ENCODE measurements around the gene ARSB. TPM values are rescaled to one million over a fixed set of nuclear protein-coding genes. Genes with fewer than 3 reads are reported as not detected.
"Not testable (repeated sequence)": the region's sequence is repeated elsewhere in the genome, so short reads cannot be mapped to it uniquely, and the experiment has no call there.

Gene ARSB
- total and polyA plus RNA-seq, 9 donors, result 3.1 to 10.6 (median 7.6) TPM

DNA sequence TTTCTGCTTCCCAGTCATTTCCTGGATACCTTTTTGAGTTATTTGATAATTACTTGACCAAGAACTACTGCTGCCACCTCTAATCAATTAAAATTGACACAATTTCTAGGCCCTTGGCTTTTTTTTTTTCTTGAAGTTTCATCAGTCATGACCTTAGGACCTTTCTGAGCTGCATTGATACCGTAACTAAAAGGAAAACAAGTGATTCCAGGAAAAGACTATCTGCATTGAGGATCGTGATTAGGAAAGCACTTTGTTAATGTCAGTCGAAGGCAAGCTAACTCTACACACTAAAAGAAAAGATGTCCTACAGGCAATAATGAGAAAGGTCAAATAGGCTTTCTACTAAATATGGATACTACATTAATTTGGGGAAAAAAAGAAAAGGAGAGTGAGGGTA lies 69.9 kb downstream of the ARSB start:
- intact Hi-C loops (cut with DNase I), result no loop called here
- 94 to 97% (median 97%) methylated on average over 3 of the region's 3 CpGs for WGBS, 3 donors
- H3K36me3 ChIP-seq, result no peaks in the 10 kb centered on the region
- H3K4me1 ChIP-seq (ENCODE audit: insufficient read depth), result peaks cover 6% of the 10 kb centered on the region
- TF ChIP-seq POLR2A (IDR thresholded peaks at IDR 0.05) (no peak), EP300 (IDR thresholded peaks at IDR 0.05) (no peak)
- TF ChIP-seq, protein P1, sequence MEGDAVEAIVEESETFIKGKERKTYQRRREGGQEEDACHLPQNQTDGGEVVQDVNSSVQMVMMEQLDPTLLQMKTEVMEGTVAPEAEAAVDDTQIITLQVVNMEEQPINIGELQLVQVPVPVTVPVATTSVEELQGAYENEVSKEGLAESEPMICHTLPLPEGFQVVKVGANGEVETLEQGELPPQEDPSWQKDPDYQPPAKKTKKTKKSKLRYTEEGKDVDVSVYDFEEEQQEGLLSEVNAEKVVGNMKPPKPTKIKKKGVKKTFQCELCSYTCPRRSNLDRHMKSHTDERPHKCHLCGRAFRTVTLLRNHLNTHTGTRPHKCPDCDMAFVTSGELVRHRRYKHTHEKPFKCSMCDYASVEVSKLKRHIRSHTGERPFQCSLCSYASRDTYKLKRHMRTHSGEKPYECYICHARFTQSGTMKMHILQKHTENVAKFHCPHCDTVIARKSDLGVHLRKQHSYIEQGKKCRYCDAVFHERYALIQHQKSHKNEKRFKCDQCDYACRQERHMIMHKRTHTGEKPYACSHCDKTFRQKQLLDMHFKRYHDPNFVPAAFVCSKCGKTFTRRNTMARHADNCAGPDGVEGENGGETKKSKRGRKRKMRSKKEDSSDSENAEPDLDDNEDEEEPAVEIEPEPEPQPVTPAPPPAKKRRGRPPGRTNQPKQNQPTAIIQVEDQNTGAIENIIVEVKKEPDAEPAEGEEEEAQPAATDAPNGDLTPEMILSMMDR (IDR thresholded peaks at IDR 0.05), result no peak
- DNase-seq, result no peak
- no peaks in the 10 kb centered on the region for H3K27me3 ChIP-seq
- H3K4me3 ChIP-seq, result no peak overlapping the region
- H3K9me3 ChIP-seq, result no peaks in the 10 kb centered on the region
- no peak overlapping the region for H3K27ac ChIP-seq

DNA sequence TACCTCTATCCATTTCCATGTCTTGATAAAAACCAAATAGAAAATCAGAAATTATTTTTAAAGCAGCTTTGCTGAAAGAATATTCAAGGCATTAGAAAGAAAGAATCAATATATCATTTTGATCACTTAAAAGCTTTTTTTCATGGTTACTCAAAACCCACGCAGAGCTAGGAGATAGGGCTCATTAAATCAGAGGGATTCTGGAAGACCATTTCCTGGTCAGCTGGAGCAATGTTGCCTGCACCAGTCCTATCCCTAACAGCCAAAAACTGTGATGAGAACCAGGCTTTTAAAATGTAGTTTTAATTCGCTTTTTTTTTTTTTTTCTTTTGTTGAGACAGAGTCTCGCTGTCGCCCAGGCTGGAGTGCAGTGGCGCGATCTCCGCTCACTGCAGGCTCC lies 72.3 kb downstream of the ARSB start:
- 63 to 87% (median 85%) methylated on average over 7 of the region's 7 CpGs for WGBS, 3 donors
- intact Hi-C loops (cut with DNase I), result no loop called here
- H3K36me3 ChIP-seq, result no peaks in the 10 kb centered on the region
- no peak overlapping the region for H3K4me3 ChIP-seq
- DNase-seq, result no peak
- H3K9me3 ChIP-seq, result no peaks in the 10 kb centered on the region
- H3K27ac ChIP-seq, result no peak overlapping the region
- H3K27me3 ChIP-seq, result no peaks in the 10 kb centered on the region
- TF ChIP-seq POLR2A (IDR thresholded peaks at IDR 0.05) (no peak), EP300 (IDR thresholded peaks at IDR 0.05) (no peak)
- TF ChIP-seq, protein P1 (IDR thresholded peaks at IDR 0.05), result no peak
- peaks cover 16% of the 10 kb centered on the region for H3K4me1 ChIP-seq (ENCODE audit: insufficient read depth)

GRCh38 chr5:78912085-78912771 lies 72.9 kb downstream of the ARSB start:
- WGBS, 3 donors, result 17 to 34% (median 32%) methylated on average over 5 of the region's 5 CpGs
- H3K27ac ChIP-seq, result no peak overlapping the region
- no peaks in the 10 kb centered on the region for H3K9me3 ChIP-seq

DNA sequence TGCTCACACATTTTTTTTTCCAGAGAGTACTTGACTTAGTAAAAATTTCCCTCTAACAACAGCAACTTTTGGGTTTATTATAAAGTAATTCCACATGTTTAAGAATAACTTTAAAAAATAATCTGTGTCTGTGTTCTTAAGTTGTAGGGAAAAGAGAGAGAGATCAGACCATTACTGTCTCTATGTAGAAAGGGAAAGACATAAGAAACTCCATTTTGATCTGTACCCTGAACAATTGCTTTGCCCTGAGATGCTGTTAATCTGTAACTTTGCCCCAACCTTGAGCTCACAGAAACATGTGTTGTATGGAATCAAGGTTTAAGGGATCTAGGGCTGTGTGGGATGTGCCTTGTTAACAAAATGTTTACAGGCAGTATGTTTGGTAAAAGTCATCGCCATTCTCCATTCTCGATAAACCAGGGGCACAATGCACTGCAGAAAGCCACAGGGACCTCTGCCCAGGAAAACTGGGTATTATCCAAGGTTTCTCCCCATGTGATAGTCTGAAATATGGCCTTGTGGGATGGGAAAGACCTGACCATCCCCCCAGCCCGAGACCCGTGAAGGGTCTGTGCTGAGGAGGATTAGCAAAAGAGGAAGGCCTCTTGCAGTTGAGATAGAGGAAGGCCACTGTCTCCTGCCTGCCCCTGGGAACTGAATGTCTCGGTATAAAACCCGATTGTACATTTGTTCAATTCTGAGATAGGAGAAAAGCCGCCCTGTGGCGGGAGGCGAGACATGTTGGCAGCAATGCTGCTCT lies 75.7 kb downstream of the ARSB start:
- H3K36me3 ChIP-seq; H3K9me3 ChIP-seq; DNase-seq; H3K27me3 ChIP-seq; H3K4me3 ChIP-seq; intact Hi-C loops (cut with DNase I); H3K27ac ChIP-seq: not testable (repeated sequence)
- WGBS, 3 donors, result 41 to 60% (median 46%) methylated on average over 8 to 9 of the region's 9 CpGs
- peaks cover 21% of the 10 kb centered on the region for H3K4me1 ChIP-seq (ENCODE audit: insufficient read depth)

More at GRCh38 chr5:78912085-78912771, 72.9 kb downstream of the ARSB start:
- Histone ChIP-seq H3K4me3 (no peak overlapping the region), H3K36me3 (no peaks in the 10 kb centered on the region), H3K4me1 (ENCODE audit: insufficient read depth) (peaks cover 18% of the 10 kb centered on the region), H3K27me3 (no peaks in the 10 kb centered on the region)
- intact Hi-C loops (cut with DNase I), result no loop called here
- TF ChIP-seq EP300 (IDR thresholded peaks at IDR 0.05) (no peak), POLR2A (IDR thresholded peaks at IDR 0.05) (no peak)
- DNase-seq, result no peak

DNA sequence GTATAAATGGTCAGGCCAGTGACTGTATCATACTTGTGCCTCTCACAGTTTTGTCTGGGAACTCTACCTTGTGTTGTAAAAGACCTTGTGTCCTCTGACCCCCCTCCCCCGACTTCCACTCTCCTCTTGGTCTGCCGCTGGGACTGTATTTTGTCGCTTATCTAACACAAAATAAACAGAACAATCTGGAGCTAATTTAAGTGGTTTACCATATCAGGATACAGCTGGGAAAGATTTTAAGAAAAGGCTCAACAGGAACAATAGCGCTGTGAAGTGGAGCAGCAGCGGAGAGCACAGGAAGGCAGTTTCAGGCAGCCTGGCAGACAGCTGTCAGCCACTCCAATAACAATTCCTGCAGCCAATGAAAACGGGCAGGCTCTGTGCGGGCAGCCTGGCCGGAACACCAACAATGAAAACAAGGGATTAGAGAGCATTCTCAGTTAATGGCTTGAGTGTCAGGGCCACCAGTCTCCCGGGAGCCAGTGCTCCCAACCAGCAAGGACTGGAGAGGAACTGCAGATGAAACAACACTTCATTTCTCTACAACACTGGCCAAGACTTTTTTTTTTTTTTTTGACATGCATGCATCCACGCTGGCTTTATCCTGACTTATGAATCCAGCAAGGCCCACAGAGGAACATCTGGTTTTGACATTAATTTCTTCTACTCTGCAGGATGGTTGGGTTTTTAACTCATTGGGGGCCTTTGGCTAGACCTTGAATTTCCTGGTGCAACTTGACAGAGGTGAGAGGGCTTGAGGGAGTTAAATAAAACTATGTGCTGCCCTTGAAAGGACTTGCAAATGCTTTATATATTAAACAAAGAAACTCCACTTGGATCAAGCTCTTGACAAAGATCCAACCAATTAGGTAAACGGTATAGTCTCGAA lies 76.7 kb downstream of the ARSB start:
- H3K4me1 ChIP-seq (ENCODE audit: insufficient read depth), result peaks cover 21% of the 10 kb centered on the region
- H3K9me3 ChIP-seq, result no peaks in the 10 kb centered on the region
- intact Hi-C loops (cut with DNase I), result no loop called here
- WGBS, 3 donors, result 4 to 7% (median 4%) methylated on average over 12 of the region's 12 CpGs
- no peaks in the 10 kb centered on the region for H3K36me3 ChIP-seq
- TF ChIP-seq, protein P1 (IDR thresholded peaks at IDR 0.05), result no peak
- TF ChIP-seq POLR2A (IDR thresholded peaks at IDR 0.05) (no peak), EP300 (IDR thresholded peaks at IDR 0.05) (no peak)
- no peaks in the 10 kb centered on the region for H3K27me3 ChIP-seq
- peak overlapping the region in 1 of 2 donors; percentile 1 for H3K27ac ChIP-seq
- no peak overlapping the region for H3K4me3 ChIP-seq
- peak in 1 of 5 donors; percentile 34 for DNase-seq
